Fibroblast of lung (primary cell): ENCODE results near the gene USP13. TPM values are rescaled to one million over a fixed set of nuclear protein-coding genes. Genes with fewer than 3 reads are reported as not detected.

Experiments
- DNase-seq, 2 donors: peaks; one replicate each; pipeline versions ENCODE4 v3.0.0 to v3.0.0-alpha.2; 2010; ENCODE audit warnings: low read depth in 2 of 2
- H2AFZ ChIP-seq: 2 replicates; pipeline ENCODE4 v1.5.1; 2012; ENCODE audit warnings: low read length, control low read depth, inconsistent platforms
- H3K27ac ChIP-seq: 2 replicates; pipeline ENCODE4 v1.5.1; 2011; ENCODE audit warnings: low read length, control low read depth; ENCODE audit not compliant: insufficient read depth
- H3K27me3 ChIP-seq: 2 replicates; pipeline ENCODE4 v1.5.1; 2011; ENCODE audit warnings: mild to moderate bottlenecking, low read length; ENCODE audit not compliant: control insufficient read depth, insufficient read depth
- H3K36me3 ChIP-seq: 2 replicates; pipeline ENCODE4 v1.5.1; 2011; ENCODE audit warnings: low read length; ENCODE audit not compliant: control insufficient read depth, insufficient read depth
- H3K4me1 ChIP-seq: 2 replicates; pipeline ENCODE4 v1.5.1; 2011; ENCODE audit warnings: low read length; ENCODE audit not compliant: control insufficient read depth, insufficient read depth; ENCODE audit errors: extremely low read depth
- H3K4me2 ChIP-seq: 2 replicates; pipeline ENCODE4 v1.5.1; 2011; ENCODE audit warnings: low read length, control low read depth; ENCODE audit not compliant: insufficient read depth; ENCODE audit errors: extremely low read depth
- H3K4me3 ChIP-seq, 4 experiments: fragments of 200-600 bp in 1 of 4; sonication (generic) in 1 of 4; replicated peaks in 1 of 4; 2 replicates each; pipeline ENCODE4 v1.5.1; 2011 to 2016; ENCODE audit warnings: low read length in 4 of 4, low read depth in 3 of 4, mild to moderate bottlenecking in 3 of 4, control low read depth in 2 of 4, inconsistent platforms in 1 of 4, mixed read lengths in 1 of 4; ENCODE audit not compliant: insufficient read depth in 1 of 4; ENCODE audit errors: control extremely low read depth in 1 of 4
- H3K79me2 ChIP-seq: 2 replicates; pipeline ENCODE4 v1.5.1; 2012; ENCODE audit warnings: mild to moderate bottlenecking, low read length, inconsistent platforms; ENCODE audit not compliant: control insufficient read depth, insufficient read depth
- H3K9ac ChIP-seq: 2 replicates; pipeline ENCODE4 v1.5.1; 2011; ENCODE audit warnings: mild to moderate bottlenecking, low read length, control low read depth; ENCODE audit not compliant: insufficient read depth
- H3K9me3 ChIP-seq: 2 replicates; pipeline ENCODE4 v1.5.1; 2012; ENCODE audit warnings: low read depth, low read length; ENCODE audit not compliant: control insufficient read depth, insufficient read depth
- H4K20me1 ChIP-seq: 2 replicates; pipeline ENCODE4 v1.5.1; 2011; ENCODE audit warnings: low read length; ENCODE audit not compliant: control insufficient read depth, insufficient read depth; ENCODE audit errors: extremely low read depth
- CTCF ChIP-seq, 2 donors: IDR thresholded peaks in 1 of 2; conservative IDR thresholded peaks in 1 of 2; 1 replicate in 1 of 2; 2 replicates in 1 of 2; pipeline ENCODE4 v1.5.1; 2011 to 2012; ENCODE audit warnings: low read length in 2 of 2, control low read depth in 1 of 2, inconsistent platforms in 1 of 2, low read depth in 1 of 2, mild to moderate bottlenecking in 1 of 2
- EZH2 ChIP-seq: IDR thresholded peaks from 2 replicates; pipeline ENCODE4 v1.5.1; 2012; ENCODE audit warnings: low read length, control low read depth, mild to moderate bottlenecking; ENCODE audit errors: missing control alignments
- polyA plus RNA-seq, 2 donors: library from polyadenylated mRNA; depleted of rRNA in 1 of 2; stranded (reverse) in 1 of 2; unstranded in 1 of 2; fragments of >200 nt; gene quantifications; 2 replicates each; pipeline ENCODE4 v1.2.1, GENCODE V29; 2011 to 2012; ENCODE audit warnings: missing spikeins in 1 of 2
- total RNA-seq: library from RNA; depleted of rRNA; stranded (reverse); fragments of >200 nt; gene quantifications from 2 replicates; pipeline ENCODE4 v1.2.1, GENCODE V29; 2014

The USP13 gene
- total and polyA plus RNA-seq, 2 donors (not counting 1 experiment from before 2014, with no cell fraction given) = 11.7 to 15.7 TPM

GRCh38 chr3:179687967-179688535, 35.2 kb downstream of the USP13 start:
- TF ChIP-seq EZH2 (no peak), CTCF (conservative IDR thresholded peaks at IDR 0.05 in 1 of 2, IDR thresholded peaks at IDR 0.05 in 1 of 2; ENCODE audit: low read depth in 1 of 2, low read length in 2 of 2) (no peak)
- no peaks in the 10 kb centered on the region for H4K20me1 ChIP-seq
- H3K4me2 ChIP-seq = no peak overlapping the region
- H3K79me2 ChIP-seq = peaks cover 4% of the 10 kb centered on the region
- no peaks in the 10 kb centered on the region for H3K9me3 ChIP-seq
- no peak overlapping the region for H3K4me3 ChIP-seq
- H3K36me3 ChIP-seq = no peaks in the 10 kb centered on the region
- no peaks in the 10 kb centered on the region for H3K4me1 ChIP-seq
- no peak overlapping the region for H3K9ac ChIP-seq
- DNase-seq = no peak
- no peak overlapping the region for H3K27ac ChIP-seq
- no peaks in the 10 kb centered on the region for H3K27me3 ChIP-seq
- H2AFZ ChIP-seq = no peak overlapping the region

- Histone ChIP-seq H3K79me2 (no peaks in the 10 kb centered on the region), H3K4me1 (no peaks in the 10 kb centered on the region), H3K4me2 (no peak overlapping the region), H3K27ac (no peak overlapping the region), H3K36me3 (no peaks in the 10 kb centered on the region), H2AFZ (no peak overlapping the region), H3K27me3 (no peaks in the 10 kb centered on the region), H3K4me3 (no peak overlapping the region), H3K9me3 (no peaks in the 10 kb centered on the region), H3K9ac (no peak overlapping the region), H4K20me1 (no peaks in the 10 kb centered on the region)
- peak in 1 of 2 donors; percentile 59 for DNase-seq
- no peak for TF ChIP-seq CTCF (conservative IDR thresholded peaks at IDR 0.05 in 1 of 2, IDR thresholded peaks at IDR 0.05 in 1 of 2; ENCODE audit: low read depth in 1 of 2, low read length in 2 of 2)
- TF ChIP-seq EZH2 = no peak
Observed at GRCh38 chr3:179688850-179689249, 36.0 kb downstream of the USP13 start.

- H3K4me2 ChIP-seq = no peak overlapping the region
- H3K36me3 ChIP-seq = no peaks in the 10 kb centered on the region
- no peaks in the 10 kb centered on the region for H3K9me3 ChIP-seq
- no peak overlapping the region for H3K9ac ChIP-seq
- no peaks in the 10 kb centered on the region for H3K27me3 ChIP-seq
- no peak overlapping the region for H3K27ac ChIP-seq
- H2AFZ ChIP-seq = no peak overlapping the region
- no peak for DNase-seq
- no peaks in the 10 kb centered on the region for H4K20me1 ChIP-seq
- H3K79me2 ChIP-seq = no peaks in the 10 kb centered on the region
- H3K4me1 ChIP-seq = no peaks in the 10 kb centered on the region
- H3K4me3 ChIP-seq = no peak overlapping the region
- no peak for TF ChIP-seq CTCF (conservative IDR thresholded peaks at IDR 0.05 in 1 of 2, IDR thresholded peaks at IDR 0.05 in 1 of 2; ENCODE audit: low read depth in 1 of 2, low read length in 2 of 2)
- TF ChIP-seq EZH2 = no peak
Observed at GRCh38 chr3:179694731-179695130, 41.9 kb downstream of the USP13 start.
